ES-I3 (cell line): ENCODE measurements around the gene HAUS8.

Source experiments
- H3K36me3 ChIP-seq: 2 replicates; pipeline ENCODE4 v1.6.1; 2013; ENCODE audit warnings: mild to moderate bottlenecking, low read length, control low read depth, moderate library complexity; ENCODE audit not compliant: insufficient read depth
- H3K4me1 ChIP-seq: 2 replicates; pipeline ENCODE4 v1.6.1; 2013; ENCODE audit warnings: mild to moderate bottlenecking, control low read depth, low read length; ENCODE audit not compliant: insufficient read depth
- H3K9ac ChIP-seq: 2 replicates; pipeline ENCODE4 v1.6.1; 2013; ENCODE audit warnings: low read depth, mild to moderate bottlenecking, low read length, moderate library complexity
- H3K9me3 ChIP-seq: 2 replicates; pipeline ENCODE4 v1.6.1; 2013; ENCODE audit warnings: mild to moderate bottlenecking, low read length, moderate library complexity; ENCODE audit not compliant: control insufficient read depth, insufficient read depth

The HAUS8 gene

GRCh38 chr19:17091758-17092333 lies 16.6 kb upstream of the HAUS8 start:
- H3K9ac ChIP-seq = no peak overlapping the region
- no peaks in the 10 kb centered on the region; the same call in 1 of the 2 replicates for H3K36me3 ChIP-seq
- peaks cover 8% of the 10 kb centered on the region; the same call in 1 of the 2 replicates for H3K4me1 ChIP-seq
- H3K9me3 ChIP-seq = no peaks in the 10 kb centered on the region

GRCh38 chr19:17090583-17090982 lies 15.3 kb upstream of the HAUS8 start:
- Histone ChIP-seq H3K9me3 (no peaks in the 10 kb centered on the region), H3K4me1 (peaks cover 8% of the 10 kb centered on the region; the same call in 1 of the 2 replicates), H3K9ac (no peak overlapping the region), H3K36me3 (no peaks in the 10 kb centered on the region; the same call in 1 of the 2 replicates)

GRCh38 chr19:17088552-17088951 lies 13.3 kb upstream of the HAUS8 start:
- no peak overlapping the region for H3K9ac ChIP-seq
- H3K36me3 ChIP-seq = no peaks in the 10 kb centered on the region; the same call in 1 of the 2 replicates
- H3K4me1 ChIP-seq = peaks cover 8% of the 10 kb centered on the region; the same call in 1 of the 2 replicates

GRCh38 chr19:17086834-17087233 lies 11.6 kb upstream of the HAUS8 start:
- no peaks in the 10 kb centered on the region for H3K9me3 ChIP-seq
- H3K4me1 ChIP-seq = peaks cover 5% of the 10 kb centered on the region; the same call in 1 of the 2 replicates
- H3K9ac ChIP-seq = no peak overlapping the region
- no peaks in the 10 kb centered on the region; the same call in 1 of the 2 replicates for H3K36me3 ChIP-seq

More at GRCh38 chr19:17088552-17088951, 13.3 kb upstream of the HAUS8 start:
- no peaks in the 10 kb centered on the region for H3K9me3 ChIP-seq

- H3K4me1 ChIP-seq = no peaks in the 10 kb centered on the region; the same call in 1 of the 2 replicates
- no peaks in the 10 kb centered on the region; the same call in 1 of the 2 replicates for H3K36me3 ChIP-seq
- no peaks in the 10 kb centered on the region for H3K9me3 ChIP-seq
- H3K9ac ChIP-seq = no peak overlapping the region
Measured at GRCh38 chr19:17086120-17086519, 10.9 kb upstream of the HAUS8 start.

- H3K9ac ChIP-seq = no peak overlapping the region
Measured at GRCh38 chr19:17081672-17082630, 6.7 kb upstream of the HAUS8 start.

GRCh38 chr19:17080440-17080801 lies 5.2 kb upstream of the HAUS8 start:
- H3K9me3 ChIP-seq = no peaks in the 10 kb centered on the region
- no peak overlapping the region for H3K9ac ChIP-seq
- peaks cover 26% of the 10 kb centered on the region for H3K4me1 ChIP-seq
- H3K36me3 ChIP-seq = no peaks in the 10 kb centered on the region; the same call in 1 of the 2 replicates

More at GRCh38 chr19:17081672-17082630, 6.7 kb upstream of the HAUS8 start:
- Histone ChIP-seq H3K4me1 (peaks cover 25% of the 10 kb centered on the region), H3K36me3 (no peaks in the 10 kb centered on the region; the same call in 1 of the 2 replicates), H3K9me3 (no peaks in the 10 kb centered on the region)

GRCh38 chr19:17079710-17080439 lies 4.6 kb upstream of the HAUS8 start:
- peak overlapping the region; percentile 28; the same call in 1 of the 2 replicates for H3K9ac ChIP-seq
- no peaks in the 10 kb centered on the region; the same call in 1 of the 2 replicates for H3K36me3 ChIP-seq
- H3K4me1 ChIP-seq = peaks cover 26% of the 10 kb centered on the region
- H3K9me3 ChIP-seq = no peaks in the 10 kb centered on the region

- no peaks in the 10 kb centered on the region; the same call in 1 of the 2 replicates for H3K36me3 ChIP-seq
- peaks cover 26% of the 10 kb centered on the region for H3K4me1 ChIP-seq
- no peaks in the 10 kb centered on the region for H3K9me3 ChIP-seq
- H3K9ac ChIP-seq = no peak overlapping the region
Measured at GRCh38 chr19:17078920-17079709, 3.9 kb upstream of the HAUS8 start.

GRCh38 chr19:17078036-17078919 lies 3.0 kb upstream of the HAUS8 start:
- Histone ChIP-seq H3K9ac (no peak overlapping the region), H3K4me1 (peaks cover 26% of the 10 kb centered on the region), H3K36me3 (no peaks in the 10 kb centered on the region; the same call in 1 of the 2 replicates), H3K9me3 (no peaks in the 10 kb centered on the region)

- Histone ChIP-seq H3K36me3 (no peaks in the 10 kb centered on the region; the same call in 1 of the 2 replicates), H3K9ac (peak overlapping the region; percentile 76; the same call in 1 of the 2 replicates), H3K9me3 (no peaks in the 10 kb centered on the region), H3K4me1 (peaks cover 26% of the 10 kb centered on the region)
Measured at GRCh38 chr19:17077447-17078028, 2.3 kb upstream of the HAUS8 start.

GRCh38 chr19:17076543-17076991 lies 1.3 kb upstream of the HAUS8 start:
- peak overlapping the region; percentile 76 for H3K9ac ChIP-seq
- H3K4me1 ChIP-seq = peaks cover 26% of the 10 kb centered on the region

More at GRCh38 chr19:17076543-17076991, 1.3 kb upstream of the HAUS8 start:
- Histone ChIP-seq H3K36me3 (peaks cover 3% of the 10 kb centered on the region; the same call in 1 of the 2 replicates), H3K9me3 (no peaks in the 10 kb centered on the region)
